PC-9 (cell line): ENCODE measurements around the gene ZNF608. TPM values are rescaled to one million over a fixed set of nuclear protein-coding genes. Genes with fewer than 3 reads are reported as not detected.

Experiments used
- BruUV-seq: library from RNA; stranded (reverse); fragments of 400-500 nt; replicated peaks from 2 replicates; lab custom pipeline; 2021; lab: Mats Ljungman, UMichigan
- CTCF ChIA-PET: fragments of 300-600 bp; sonication (Branson Sonifier 250); formaldehyde crosslinking; loops from one replicate; lab custom pipeline; 2022; ENCODE audit warnings: antibody characterized with exemption; lab: Charles Lee
- POLR2A ChIA-PET: fragments of 300-600 bp; sonication (Branson Sonifier 250); formaldehyde crosslinking; loops from one replicate; lab custom pipeline; 2022; ENCODE audit warnings: antibody characterized with exemption; ENCODE audit not compliant: unreplicated experiment; lab: Charles Lee
- DNase-seq, 2 experiments: peaks; one replicate each; pipeline versions ENCODE4 v3.0.0 to v3.0.0-alpha.2; 2015 to 2022; ENCODE audit warnings: mixed read lengths in 1 of 2
- H2AFZ ChIP-seq: fragments of 200-600 bp; sonication (generic); 2 replicates; pipeline ENCODE4 v1.8.1; 2017; ENCODE audit warnings: antibody characterized with exemption
- H3F3A ChIP-seq: fragments of 200-600 bp; sonication (generic); 2 replicates; pipeline ENCODE4 v1.8.1; 2017; ENCODE audit warnings: antibody characterized with exemption, mild to moderate bottlenecking, low read depth; ENCODE audit not compliant: insufficient read depth
- H3K27ac ChIP-seq: fragments of 200-600 bp; sonication (generic); 2 replicates; pipeline ENCODE4 v1.6.1; 2016; ENCODE audit warnings: mixed run types
- H3K27me3 ChIP-seq: fragments of 200-600 bp; sonication (generic); 2 replicates; pipeline ENCODE4 v1.6.1; 2016; ENCODE audit warnings: low read depth, mixed run types; ENCODE audit not compliant: insufficient read depth
- H3K36me3 ChIP-seq: fragments of 200-600 bp; sonication (generic); 2 replicates; pipeline ENCODE4 v1.6.1; 2016; ENCODE audit warnings: low read depth, mixed run types
- H3K4me1 ChIP-seq: fragments of 200-600 bp; sonication (generic); replicated peaks from 2 replicates; pipeline ENCODE4 v1.6.1; 2016; ENCODE audit warnings: mixed run types; ENCODE audit not compliant: insufficient read depth
- H3K4me2 ChIP-seq: fragments of 200-600 bp; sonication (generic); 2 replicates; pipeline ENCODE4 v1.6.1; 2017; ENCODE audit warnings: mixed run types
- H3K4me3 ChIP-seq: fragments of 200-600 bp; sonication (generic); 2 replicates; pipeline ENCODE4 v1.6.1; 2016; ENCODE audit warnings: mixed run types
- H3K79me2 ChIP-seq: fragments of 200-600 bp; sonication (generic); 2 replicates; pipeline ENCODE4 v1.6.1; 2017; ENCODE audit warnings: low read depth, mixed run types
- H3K9me2 ChIP-seq: fragments of 200-600 bp; sonication (generic); 2 replicates; pipeline ENCODE4 v1.8.1; 2017; ENCODE audit warnings: mild to moderate bottlenecking; ENCODE audit not compliant: insufficient read depth
- H3K9me3 ChIP-seq: fragments of 200-600 bp; sonication (generic); 2 replicates; pipeline ENCODE4 v1.8.1; 2016; ENCODE audit warnings: low read depth; ENCODE audit not compliant: insufficient read depth
- H4K20me1 ChIP-seq: fragments of 200-600 bp; sonication (generic); 2 replicates; pipeline ENCODE4 v1.8.1; 2017; ENCODE audit not compliant: insufficient read depth
- EZH2 ChIP-seq: fragments of 200-600 bp; sonication (generic); IDR thresholded peaks from 2 replicates; pipeline ENCODE4 v1.8.0; 2017; ENCODE audit warnings: antibody characterized with exemption, low read depth
- intact Hi-C: fragments of 100-400 bp; cut with micrococcal nuclease; formaldehyde crosslinking; loops from one replicate; pipeline ENCODE4 v1.10.0; 2022; ENCODE audit not compliant: unreplicated experiment
- total RNA-seq: library from RNA; stranded (reverse); gene quantifications from 2 replicates; pipeline ENCODE4 v1.2.3, GENCODE V29; 2021
- TF ChIP-seq, protein P1 (sequence below): fragments of 200-600 bp; sonication (generic); conservative IDR thresholded peaks from 2 replicates; pipeline ENCODE4 v1.6.1; 2017; ENCODE audit warnings: mixed run types, antibody characterized with exemption, mild to moderate bottlenecking, moderate library complexity

ZNF608 gene
- total RNA-seq, 1 experiment from 2014 or later, result 5.5 TPM

GRCh38 chr5:124755565-124755964 lies 9.1 kb upstream of the ZNF608 start:
- Histone ChIP-seq H3K4me2 (no peak overlapping the region), H3K9me2 (no peaks in the 10 kb centered on the region), H3K9me3 (no peaks in the 10 kb centered on the region; the same call in 1 of the 2 replicates), H3K4me1 (no peaks in the 10 kb centered on the region), H3K4me3 (no peak overlapping the region), H3K36me3 (no peaks in the 10 kb centered on the region), H3F3A (no peaks in the 10 kb centered on the region), H3K27me3 (no peaks in the 10 kb centered on the region), H3K79me2 (no peaks in the 10 kb centered on the region), H3K27ac (no peak overlapping the region), H2AFZ (no peak overlapping the region), H4K20me1 (no peaks in the 10 kb centered on the region)
- TF ChIP-seq, protein P1, sequence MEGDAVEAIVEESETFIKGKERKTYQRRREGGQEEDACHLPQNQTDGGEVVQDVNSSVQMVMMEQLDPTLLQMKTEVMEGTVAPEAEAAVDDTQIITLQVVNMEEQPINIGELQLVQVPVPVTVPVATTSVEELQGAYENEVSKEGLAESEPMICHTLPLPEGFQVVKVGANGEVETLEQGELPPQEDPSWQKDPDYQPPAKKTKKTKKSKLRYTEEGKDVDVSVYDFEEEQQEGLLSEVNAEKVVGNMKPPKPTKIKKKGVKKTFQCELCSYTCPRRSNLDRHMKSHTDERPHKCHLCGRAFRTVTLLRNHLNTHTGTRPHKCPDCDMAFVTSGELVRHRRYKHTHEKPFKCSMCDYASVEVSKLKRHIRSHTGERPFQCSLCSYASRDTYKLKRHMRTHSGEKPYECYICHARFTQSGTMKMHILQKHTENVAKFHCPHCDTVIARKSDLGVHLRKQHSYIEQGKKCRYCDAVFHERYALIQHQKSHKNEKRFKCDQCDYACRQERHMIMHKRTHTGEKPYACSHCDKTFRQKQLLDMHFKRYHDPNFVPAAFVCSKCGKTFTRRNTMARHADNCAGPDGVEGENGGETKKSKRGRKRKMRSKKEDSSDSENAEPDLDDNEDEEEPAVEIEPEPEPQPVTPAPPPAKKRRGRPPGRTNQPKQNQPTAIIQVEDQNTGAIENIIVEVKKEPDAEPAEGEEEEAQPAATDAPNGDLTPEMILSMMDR, result no peak
- no peak for TF ChIP-seq EZH2
- ChIA-PET CTCF (no interaction called here), POLR2A (no interaction called here)
- no peak for DNase-seq
- no TSS peak for BruUV-seq
- intact Hi-C loops, result no loop called here

DNA sequence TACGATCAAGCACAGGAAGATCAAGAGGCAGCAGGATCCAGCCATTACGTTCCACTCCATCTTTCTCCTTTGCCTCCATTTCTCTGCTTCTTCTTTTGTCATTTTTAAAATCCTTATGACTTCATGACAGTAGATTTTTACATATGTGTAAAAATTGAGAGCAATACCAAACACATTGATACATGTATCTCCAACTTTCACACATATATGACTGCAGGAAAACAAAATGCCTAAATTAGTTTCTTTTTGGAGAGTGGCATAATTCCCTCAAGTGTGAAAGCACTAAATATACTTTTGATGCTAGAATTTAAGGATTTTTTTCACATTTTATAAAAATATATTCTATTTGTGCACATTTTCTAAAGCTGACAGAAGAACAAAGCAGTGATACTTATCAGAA lies 8.6 kb upstream of the ZNF608 start:
- no peaks in the 10 kb centered on the region for H3F3A ChIP-seq
- no peaks in the 10 kb centered on the region for H3K27me3 ChIP-seq
- H3K27ac ChIP-seq, result no peak overlapping the region
- no peaks in the 10 kb centered on the region for H4K20me1 ChIP-seq
- no peaks in the 10 kb centered on the region for H3K9me2 ChIP-seq
- TF ChIP-seq EZH2, result no peak
- TF ChIP-seq, protein P1, result no peak
- no peak overlapping the region for H3K4me3 ChIP-seq
- no peak overlapping the region for H3K4me2 ChIP-seq
- H3K9me3 ChIP-seq, result no peaks in the 10 kb centered on the region; the same call in 1 of the 2 replicates
- H3K36me3 ChIP-seq, result no peaks in the 10 kb centered on the region
- BruUV-seq, result no TSS peak
- POLR2A ChIA-PET, result no interaction called here
- H3K79me2 ChIP-seq, result no peaks in the 10 kb centered on the region
- no peak for DNase-seq
- H2AFZ ChIP-seq, result no peak overlapping the region
- intact Hi-C loops, result no loop called here
- CTCF ChIA-PET, result no interaction called here
- no peaks in the 10 kb centered on the region for H3K4me1 ChIP-seq

DNA sequence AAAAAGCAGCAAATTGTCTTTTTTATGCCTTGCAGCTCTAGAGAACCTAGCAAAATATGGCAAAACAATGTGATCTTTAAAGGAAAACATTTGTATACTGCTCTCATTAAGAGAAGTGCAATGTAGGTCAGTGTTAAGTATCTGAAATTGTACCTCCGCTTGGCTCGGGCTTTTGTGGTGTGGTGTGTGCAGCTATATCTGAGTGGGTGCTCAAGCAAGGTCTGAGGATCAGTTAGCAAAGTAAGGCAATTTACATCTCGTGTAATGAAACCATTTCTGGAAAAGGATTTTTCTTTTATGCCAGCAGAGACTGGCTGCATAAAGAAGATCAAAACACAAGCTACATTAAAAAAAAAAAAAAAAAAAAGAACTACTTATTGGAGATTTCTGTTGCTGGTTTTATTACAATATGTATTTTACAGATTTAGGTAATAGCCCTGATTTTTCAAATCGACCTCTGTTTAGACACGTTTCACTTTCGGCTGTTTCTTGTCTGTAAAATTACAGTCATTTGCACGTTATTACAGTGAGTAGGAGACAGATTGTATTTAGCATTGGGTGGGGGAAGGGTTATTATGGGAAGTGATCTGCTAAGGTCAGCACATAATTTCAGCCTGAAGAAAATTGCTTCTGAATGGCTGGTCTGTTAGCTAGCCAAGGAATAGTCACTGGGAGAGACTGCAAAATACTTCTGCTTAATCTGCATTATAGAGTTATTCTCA lies 7.9 kb upstream of the ZNF608 start:
- no peaks in the 10 kb centered on the region for H3K4me1 ChIP-seq
- no peak overlapping the region for H2AFZ ChIP-seq
- CTCF ChIA-PET, result no interaction called here
- POLR2A ChIA-PET, result no interaction called here
- intact Hi-C loops, result no loop called here
- no peak overlapping the region for H3K27ac ChIP-seq
- no peak overlapping the region for H3K4me3 ChIP-seq
- no peaks in the 10 kb centered on the region for H4K20me1 ChIP-seq
- TF ChIP-seq EZH2, result no peak
- TF ChIP-seq, protein P1, result no peak
- no peaks in the 10 kb centered on the region for H3K79me2 ChIP-seq
- BruUV-seq, result no TSS peak
- H3K27me3 ChIP-seq, result no peaks in the 10 kb centered on the region
- no peaks in the 10 kb centered on the region; the same call in 1 of the 2 replicates for H3K9me3 ChIP-seq
- H3K9me2 ChIP-seq, result no peaks in the 10 kb centered on the region
- no peak for DNase-seq
- H3K36me3 ChIP-seq, result no peaks in the 10 kb centered on the region
- no peaks in the 10 kb centered on the region for H3F3A ChIP-seq
- no peak overlapping the region for H3K4me2 ChIP-seq
